Measurements from ENCODE around the gene DPM2. TPM values are rescaled to one million over a fixed set of nuclear protein-coding genes. Genes with fewer than 3 reads are reported as not detected.

DPM2 gene
- total and polyA plus RNA-seq, 12 donors: 7.2 to 31.1 (median 12.7) TPM

DNA sequence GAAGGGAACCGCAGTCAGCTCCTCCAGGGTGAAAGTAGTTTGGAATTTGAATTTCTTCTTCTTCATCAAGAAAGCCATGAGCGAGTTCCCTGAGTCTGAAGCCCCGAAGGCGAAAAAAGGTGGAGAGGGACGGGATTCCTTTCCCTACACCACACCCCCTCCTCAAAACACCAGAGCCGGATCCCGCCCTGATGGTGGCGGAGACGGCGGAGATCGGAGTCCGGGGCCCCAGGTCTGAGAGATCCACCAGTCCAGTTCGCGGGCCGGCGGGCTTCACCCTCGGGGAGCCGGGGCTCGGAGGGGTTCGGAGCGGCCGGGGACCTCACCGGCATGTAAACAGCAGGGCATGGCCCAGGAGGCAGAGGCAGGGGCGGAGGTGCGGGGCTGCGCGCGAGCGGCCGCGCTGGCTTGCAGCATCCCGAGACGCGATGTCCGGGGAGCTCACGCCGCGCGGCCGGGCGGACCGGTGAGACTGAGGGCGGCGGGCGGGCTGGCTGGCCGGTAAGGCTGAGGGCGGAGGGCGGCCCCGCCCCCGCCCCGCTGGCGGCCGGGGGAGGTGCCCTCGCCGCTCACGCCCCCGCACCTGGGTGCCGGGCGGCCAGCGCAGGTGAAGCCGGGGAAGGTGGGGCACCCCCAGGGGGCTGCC is 42.5 kb upstream of the DPM2 start:
- WGBS, 2 donors: 1% methylated on average over 34 to 60 of the region's 61 CpGs
- DNase-seq (peak; percentile 10 to 55), ATAC-seq (peak in 4 of 8 donors; percentile 5 to 13 (median 12))
- TF ChIP-seq, protein P1, sequence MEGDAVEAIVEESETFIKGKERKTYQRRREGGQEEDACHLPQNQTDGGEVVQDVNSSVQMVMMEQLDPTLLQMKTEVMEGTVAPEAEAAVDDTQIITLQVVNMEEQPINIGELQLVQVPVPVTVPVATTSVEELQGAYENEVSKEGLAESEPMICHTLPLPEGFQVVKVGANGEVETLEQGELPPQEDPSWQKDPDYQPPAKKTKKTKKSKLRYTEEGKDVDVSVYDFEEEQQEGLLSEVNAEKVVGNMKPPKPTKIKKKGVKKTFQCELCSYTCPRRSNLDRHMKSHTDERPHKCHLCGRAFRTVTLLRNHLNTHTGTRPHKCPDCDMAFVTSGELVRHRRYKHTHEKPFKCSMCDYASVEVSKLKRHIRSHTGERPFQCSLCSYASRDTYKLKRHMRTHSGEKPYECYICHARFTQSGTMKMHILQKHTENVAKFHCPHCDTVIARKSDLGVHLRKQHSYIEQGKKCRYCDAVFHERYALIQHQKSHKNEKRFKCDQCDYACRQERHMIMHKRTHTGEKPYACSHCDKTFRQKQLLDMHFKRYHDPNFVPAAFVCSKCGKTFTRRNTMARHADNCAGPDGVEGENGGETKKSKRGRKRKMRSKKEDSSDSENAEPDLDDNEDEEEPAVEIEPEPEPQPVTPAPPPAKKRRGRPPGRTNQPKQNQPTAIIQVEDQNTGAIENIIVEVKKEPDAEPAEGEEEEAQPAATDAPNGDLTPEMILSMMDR (IDR thresholded peaks at IDR 0.05): no peak
- intact Hi-C loops (cut with DNase I): loop anchor here in 3 of 10 donors (2.0 to 5.0 kb wide), 2 partner anchors 33 to 37 kb away; no protein-coding TSS in a partner anchor
- Histone ChIP-seq H3K4me1 (peaks cover 26 to 72% (median 57%) of the 10 kb centered on the region in 9 donors), H3K36me3 (no peaks in the 10 kb centered on the region), H3K4me3 (peak overlapping the region; percentile 60 to 97 (median 81)), H3K27me3 (peaks cover 0 to 7% (median 0%) of the 10 kb centered on the region in 7 donors), H3K9me3 (no peaks in the 10 kb centered on the region), H3K27ac (peak overlapping the region; percentile 41 to 93 (median 86))

- 5 to 14% methylated on average over 24 of the region's 24 CpGs for WGBS, 2 donors
- intact Hi-C loops (cut with DNase I): loop anchor here in 3 of 10 donors (2.0 to 5.0 kb wide), 2 partner anchors 32 to 37 kb away; no protein-coding TSS in a partner anchor
- Histone ChIP-seq H3K27ac (peak overlapping the region; percentile 1 to 93 (median 86)), H3K4me3 (peak overlapping the region; percentile 60 to 97 (median 81)), H3K27me3 (peaks cover 0 to 7% (median 0%) of the 10 kb centered on the region in 7 donors), H3K4me1 (peaks cover 32 to 78% (median 64%) of the 10 kb centered on the region in 9 donors), H3K9me3 (no peaks in the 10 kb centered on the region), H3K36me3 (no peaks in the 10 kb centered on the region)
- ATAC-seq (peak in 6 of 8 donors; percentile 6 to 38 (median 18)), DNase-seq (peak in 1 of 2 donors; percentile 48)
- TF ChIP-seq, protein P1 (IDR thresholded peaks at IDR 0.05): no peak
Observed at GRCh38 chr9:127979333-127980059, 41.8 kb upstream of the DPM2 start.

DNA sequence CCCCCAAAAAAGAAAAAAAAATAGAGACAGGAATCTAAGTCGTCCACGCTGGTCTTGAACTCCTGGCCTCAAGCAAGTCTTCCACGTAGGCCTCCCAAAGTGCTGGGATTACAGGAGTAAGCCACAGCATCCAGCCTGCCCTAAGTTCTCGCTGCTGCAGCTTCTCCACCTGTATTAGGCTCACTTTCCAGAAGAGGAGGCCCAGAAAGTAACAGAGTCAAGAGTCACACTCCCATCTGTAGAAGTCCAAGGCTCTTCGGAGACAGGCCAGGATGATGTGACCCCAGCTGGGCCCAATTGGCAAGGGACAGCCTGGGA is 41.3 kb upstream of the DPM2 start:
- H3K4me3 ChIP-seq: peak overlapping the region; percentile 60 to 97 (median 81)
- H3K27me3 ChIP-seq: peaks cover 0 to 7% (median 0%) of the 10 kb centered on the region in 7 donors
- no peaks in the 10 kb centered on the region for H3K36me3 ChIP-seq
- H3K4me1 ChIP-seq: peaks cover 32 to 84% (median 69%) of the 10 kb centered on the region in 9 donors
- no peaks in the 10 kb centered on the region for H3K9me3 ChIP-seq
- TF ChIP-seq, protein P1 (IDR thresholded peaks at IDR 0.05): no peak
- DNase-seq: no peak
- ATAC-seq: peak in 1 of 8 donors; percentile 0
- peak overlapping the region; percentile 1 to 93 (median 86) for H3K27ac ChIP-seq
- 40 to 49% methylated on average over 5 of the region's 5 CpGs for WGBS, 2 donors
- intact Hi-C loops (cut with DNase I): no loop called here

DNA sequence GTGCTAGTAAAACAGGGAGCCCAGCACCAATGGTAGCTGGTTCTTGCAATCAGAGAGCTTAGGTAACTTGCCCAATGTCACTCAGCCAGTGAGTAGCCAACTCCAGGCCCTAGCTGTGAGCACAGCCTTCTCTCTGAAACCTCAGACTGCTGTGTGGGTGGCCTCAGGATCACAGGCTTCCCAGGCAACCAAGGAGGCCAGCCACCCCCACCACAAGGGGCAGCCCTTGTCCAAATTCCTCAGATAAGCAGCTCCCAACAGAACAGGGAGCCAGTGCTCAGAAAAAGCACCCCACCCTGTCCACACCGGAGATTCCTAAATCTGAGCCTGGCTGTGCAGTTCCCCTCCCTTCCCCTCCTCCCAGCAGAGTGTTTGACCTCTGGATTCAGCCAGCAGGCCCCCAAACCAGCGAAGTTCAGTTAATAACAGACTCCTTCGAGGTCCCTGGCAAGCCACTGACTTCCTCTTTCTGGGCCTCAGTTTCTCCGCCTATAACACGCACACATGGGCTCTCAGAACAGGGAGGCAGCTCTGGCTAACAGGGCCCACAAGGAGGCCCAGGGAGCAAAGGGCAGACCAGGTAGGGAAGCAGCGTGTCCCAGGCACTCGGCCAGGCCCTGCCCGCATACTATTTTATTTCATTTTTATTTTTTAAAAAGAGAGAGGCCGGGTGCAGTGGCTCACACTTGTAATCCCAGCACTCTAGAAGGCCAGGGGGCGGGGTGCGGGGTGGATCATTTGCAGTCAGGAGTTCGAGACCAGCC is 40.4 kb upstream of the DPM2 start:
- 47 to 52% methylated on average over 12 of the region's 12 CpGs for WGBS, 2 donors
- Histone ChIP-seq H3K9me3 (no peaks in the 10 kb centered on the region), H3K4me3 (peak overlapping the region in 9 of 10 donors; percentile 60 to 97 (median 81)), H3K27me3 (peaks cover 0 to 7% (median 0%) of the 10 kb centered on the region in 7 donors), H3K4me1 (peaks cover 38 to 88% (median 78%) of the 10 kb centered on the region in 9 donors), H3K27ac (peak overlapping the region; percentile 35 to 93 (median 86)), H3K36me3 (no peaks in the 10 kb centered on the region)
- TF ChIP-seq, protein P1 (IDR thresholded peaks at IDR 0.05): peak in 3 of 9 donors; percentile 32 to 34 (median 33)
- DNase-seq (peak; percentile 52 to 62), ATAC-seq (peak in 7 of 8 donors; percentile 2 to 43 (median 32))
- intact Hi-C loops (cut with DNase I): no loop called here

All from heart right ventricle (tissue), 16 donors.